ENCODE results near the gene COLEC11. TPM values are rescaled to one million over a fixed set of nuclear protein-coding genes. Genes with fewer than 3 reads are reported as not detected.

Gene COLEC11
- polyA plus RNA-seq, 1 donor = 1.5 TPM

GRCh38 chr2:3638456-3638810 is 43.5 kb downstream of the COLEC11 start:
- Histone ChIP-seq H3K36me3 (ENCODE audit: control insufficient read depth, insufficient read depth, low read length) (no peaks in the 10 kb centered on the region), H3K4me3 (ENCODE audit: low read length) (no peak overlapping the region), H3K9me3 (ENCODE audit: control insufficient read depth, low read depth, low read length) (no peaks in the 10 kb centered on the region), H3K27me3 (ENCODE audit: control insufficient read depth, insufficient read depth, low read length) (no peaks in the 10 kb centered on the region), H3K4me1 (ENCODE audit: control insufficient read depth, insufficient read depth, low read length) (no peaks in the 10 kb centered on the region), H3K27ac (ENCODE audit: low read length) (no peak overlapping the region)
- DNase-seq = no peak
- WGBS (ENCODE audit: insufficient coverage, low lambda C conversion rate) = no CpG with 5 or more reads among the region's 8 CpGs

DNA sequence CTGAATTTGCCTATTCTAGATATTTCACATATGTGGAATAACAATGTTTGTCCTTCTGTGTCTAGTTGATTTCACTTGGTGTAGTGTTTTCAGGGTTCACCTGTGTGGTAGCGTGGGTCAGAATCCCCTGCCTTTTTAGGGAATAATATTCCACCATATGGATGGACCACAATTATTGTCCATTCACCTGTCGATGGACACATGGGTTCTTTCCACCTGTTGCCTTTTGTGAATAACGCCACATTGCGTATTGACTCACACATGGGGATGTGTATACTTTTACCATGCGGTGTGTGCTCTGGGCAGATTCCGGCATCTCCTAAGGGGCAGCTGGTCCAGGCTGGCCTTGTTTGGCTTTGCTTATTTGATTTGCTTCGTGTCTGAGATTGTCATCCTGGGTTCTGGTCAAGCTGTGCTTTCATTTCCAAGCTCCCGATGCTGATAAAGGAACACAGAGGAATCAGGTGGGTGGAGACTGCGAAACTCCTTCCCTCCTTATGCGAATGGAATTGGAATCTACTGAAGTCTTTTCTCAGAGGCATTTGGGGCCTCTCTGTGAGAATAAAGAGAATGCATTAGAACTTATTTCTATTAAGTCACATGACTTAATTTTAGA is 44.2 kb downstream of the COLEC11 start:
- no peak for DNase-seq
- no peaks in the 10 kb centered on the region for H3K36me3 ChIP-seq (ENCODE audit: control insufficient read depth, insufficient read depth, low read length)
- WGBS (ENCODE audit: insufficient coverage, low lambda C conversion rate) = no CpG with 5 or more reads among the region's 10 CpGs
- no peak overlapping the region for H3K4me3 ChIP-seq (ENCODE audit: low read length)
- no peak overlapping the region for H3K27ac ChIP-seq (ENCODE audit: low read length)
- H3K4me1 ChIP-seq (ENCODE audit: control insufficient read depth, insufficient read depth, low read length) = no peaks in the 10 kb centered on the region
- no peaks in the 10 kb centered on the region for H3K27me3 ChIP-seq (ENCODE audit: control insufficient read depth, insufficient read depth, low read length)
- H3K9me3 ChIP-seq (ENCODE audit: control insufficient read depth, low read depth, low read length) = no peaks in the 10 kb centered on the region

GRCh38 chr2:3639653-3640052 is 44.7 kb downstream of the COLEC11 start:
- Histone ChIP-seq H3K27me3 (ENCODE audit: control insufficient read depth, insufficient read depth, low read length) (no peaks in the 10 kb centered on the region), H3K4me3 (ENCODE audit: low read length) (no peak overlapping the region), H3K27ac (ENCODE audit: low read length) (no peak overlapping the region), H3K4me1 (ENCODE audit: control insufficient read depth, insufficient read depth, low read length) (no peaks in the 10 kb centered on the region), H3K9me3 (ENCODE audit: control insufficient read depth, low read depth, low read length) (no peaks in the 10 kb centered on the region), H3K36me3 (ENCODE audit: control insufficient read depth, insufficient read depth, low read length) (no peaks in the 10 kb centered on the region)
- no peak for DNase-seq
- no CpG with 5 or more reads among the region's 8 CpGs for WGBS (ENCODE audit: insufficient coverage, low lambda C conversion rate)

GRCh38 chr2:3641181-3641580 is 46.3 kb downstream of the COLEC11 start:
- H3K4me1 ChIP-seq (ENCODE audit: control insufficient read depth, insufficient read depth, low read length) = no peaks in the 10 kb centered on the region
- no peak for DNase-seq
- H3K4me3 ChIP-seq (ENCODE audit: low read length) = no peak overlapping the region
- no peaks in the 10 kb centered on the region for H3K36me3 ChIP-seq (ENCODE audit: control insufficient read depth, insufficient read depth, low read length)
- H3K27ac ChIP-seq (ENCODE audit: low read length) = no peak overlapping the region
- H3K9me3 ChIP-seq (ENCODE audit: control insufficient read depth, low read depth, low read length) = no peaks in the 10 kb centered on the region
- no peaks in the 10 kb centered on the region for H3K27me3 ChIP-seq (ENCODE audit: control insufficient read depth, insufficient read depth, low read length)
- whole genome bisulfite sequencing (ENCODE audit: insufficient coverage, low lambda C conversion rate) = no CpG with 5 or more reads among the region's 13 CpGs

DNA sequence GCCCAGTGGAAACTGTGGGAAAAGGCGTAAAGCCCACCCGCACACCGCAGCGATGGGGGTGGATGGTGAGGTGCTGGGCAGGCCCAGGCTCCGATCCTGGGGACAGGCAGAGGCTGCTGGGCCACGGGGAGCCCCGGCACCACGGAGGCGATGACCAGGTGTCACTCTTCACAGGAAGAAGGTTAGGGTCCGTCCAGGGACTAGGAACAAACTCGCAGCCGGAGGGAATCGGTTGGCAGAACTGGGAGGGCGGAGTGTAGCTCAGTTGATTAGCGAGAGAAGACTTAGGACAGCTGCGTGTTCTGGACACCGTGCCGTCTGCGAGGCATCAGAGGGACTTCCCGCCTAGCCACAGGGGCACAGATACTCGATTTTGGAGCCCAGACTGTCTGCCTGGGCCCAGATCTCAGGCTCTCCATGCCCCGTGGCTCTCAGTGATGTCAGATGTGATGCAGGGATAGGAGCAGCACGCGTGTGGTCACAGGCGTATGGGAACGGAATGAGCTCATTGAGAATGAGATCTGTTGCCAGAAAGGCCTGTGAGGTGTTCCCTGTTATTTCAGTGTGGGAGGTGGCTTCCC is 47.0 kb downstream of the COLEC11 start:
- H3K27me3 ChIP-seq (ENCODE audit: control insufficient read depth, insufficient read depth, low read length) = no peaks in the 10 kb centered on the region
- 80% methylated on average over 1 of the region's 26 CpGs for whole genome bisulfite sequencing (ENCODE audit: insufficient coverage, low lambda C conversion rate)
- no peaks in the 10 kb centered on the region for H3K4me1 ChIP-seq (ENCODE audit: control insufficient read depth, insufficient read depth, low read length)
- H3K27ac ChIP-seq (ENCODE audit: low read length) = no peak overlapping the region
- no peak for DNase-seq
- no peaks in the 10 kb centered on the region for H3K36me3 ChIP-seq (ENCODE audit: control insufficient read depth, insufficient read depth, low read length)
- H3K4me3 ChIP-seq (ENCODE audit: low read length) = no peak overlapping the region
- no peaks in the 10 kb centered on the region for H3K9me3 ChIP-seq (ENCODE audit: control insufficient read depth, low read depth, low read length)

DNA sequence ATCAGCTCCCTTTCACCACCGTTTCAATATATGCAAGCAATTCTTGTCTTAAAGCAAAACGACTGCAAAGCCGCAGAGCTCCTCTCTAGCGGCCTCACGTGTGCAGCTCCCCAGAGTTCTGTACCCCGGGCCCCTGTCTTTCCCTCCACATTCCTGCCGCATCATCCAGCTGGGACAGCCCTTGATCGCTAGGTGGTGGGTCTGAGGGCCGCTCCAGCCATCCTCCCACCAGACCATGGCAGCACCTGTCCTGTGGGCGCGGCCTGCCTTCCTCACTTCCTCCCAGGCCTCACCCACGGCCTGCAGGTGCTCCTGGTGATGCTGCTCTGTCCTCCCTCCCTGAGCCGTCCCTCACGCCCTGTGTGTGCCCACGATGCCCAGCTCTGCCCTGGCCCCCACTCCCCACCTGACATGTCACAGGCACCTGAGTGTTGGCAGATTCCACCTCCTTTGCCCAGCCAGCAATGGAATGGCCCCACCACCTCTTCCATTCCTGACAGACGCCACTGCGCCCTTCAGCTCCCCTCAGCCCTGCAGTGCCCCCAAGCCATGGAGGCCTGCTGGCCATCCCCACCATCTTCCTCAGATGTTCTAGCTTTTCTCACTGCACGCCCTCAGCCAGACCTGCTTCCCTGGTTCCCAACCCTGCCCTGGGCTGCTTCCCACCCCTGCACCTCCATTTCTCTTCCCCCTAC is 47.8 kb downstream of the COLEC11 start:
- H3K4me3 ChIP-seq (ENCODE audit: low read length) = no peak overlapping the region
- no peak for DNase-seq
- no peaks in the 10 kb centered on the region for H3K36me3 ChIP-seq (ENCODE audit: control insufficient read depth, insufficient read depth, low read length)
- no CpG with 5 or more reads among the region's 18 CpGs for WGBS (ENCODE audit: insufficient coverage, low lambda C conversion rate)
- H3K9me3 ChIP-seq (ENCODE audit: control insufficient read depth, low read depth, low read length) = no peaks in the 10 kb centered on the region
- H3K27me3 ChIP-seq (ENCODE audit: control insufficient read depth, insufficient read depth, low read length) = no peaks in the 10 kb centered on the region
- H3K4me1 ChIP-seq (ENCODE audit: control insufficient read depth, insufficient read depth, low read length) = no peaks in the 10 kb centered on the region
- no peak overlapping the region for H3K27ac ChIP-seq (ENCODE audit: low read length)

DNA sequence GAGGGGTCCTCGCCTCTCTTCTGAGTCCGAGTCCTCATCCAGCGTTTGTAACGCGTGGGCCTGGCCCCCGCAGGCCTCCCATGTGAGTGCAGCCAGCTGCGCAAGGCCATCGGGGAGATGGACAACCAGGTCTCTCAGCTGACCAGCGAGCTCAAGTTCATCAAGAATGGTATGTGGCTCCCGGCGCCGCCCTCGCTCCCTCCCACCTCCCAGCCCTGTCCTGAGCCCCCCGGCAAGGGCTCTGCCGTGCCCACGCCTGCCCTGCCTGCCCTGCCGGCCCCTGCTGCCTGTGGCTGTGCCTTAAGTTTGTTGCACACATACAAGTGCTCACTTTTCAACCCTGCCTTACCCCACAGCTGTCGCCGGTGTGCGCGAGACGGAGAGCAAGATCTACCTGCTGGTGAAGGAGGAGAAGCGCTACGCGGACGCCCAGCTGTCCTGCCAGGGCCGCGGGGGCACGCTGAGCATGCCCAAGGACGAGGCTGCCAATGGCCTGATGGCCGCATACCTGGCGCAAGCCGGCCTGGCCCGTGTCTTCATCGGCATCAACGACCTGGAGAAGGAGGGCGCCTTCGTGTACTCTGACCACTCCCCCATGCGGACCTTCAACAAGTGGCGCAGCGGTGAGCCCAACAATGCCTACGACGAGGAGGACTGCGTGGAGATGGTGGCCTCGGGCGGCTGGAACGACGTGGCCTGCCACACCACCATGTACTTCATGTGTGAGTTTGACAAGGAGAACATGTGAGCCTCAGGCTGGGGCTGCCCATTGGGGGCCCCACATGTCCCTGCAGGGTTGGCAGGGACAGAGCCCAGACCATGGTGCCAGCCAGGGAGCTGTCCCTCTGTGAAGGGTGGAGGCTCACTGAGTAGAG is 48.7 kb downstream of the COLEC11 start:
- Histone ChIP-seq H3K27me3 (ENCODE audit: control insufficient read depth, insufficient read depth, low read length) (no peaks in the 10 kb centered on the region), H3K27ac (ENCODE audit: low read length) (no peak overlapping the region), H3K4me3 (ENCODE audit: low read length) (no peak overlapping the region), H3K4me1 (ENCODE audit: control insufficient read depth, insufficient read depth, low read length) (no peaks in the 10 kb centered on the region), H3K36me3 (ENCODE audit: control insufficient read depth, insufficient read depth, low read length) (no peaks in the 10 kb centered on the region), H3K9me3 (ENCODE audit: control insufficient read depth, low read depth, low read length) (no peaks in the 10 kb centered on the region)
- no CpG with 5 or more reads among the region's 48 CpGs for WGBS (ENCODE audit: insufficient coverage, low lambda C conversion rate)
- DNase-seq = no peak

DNA sequence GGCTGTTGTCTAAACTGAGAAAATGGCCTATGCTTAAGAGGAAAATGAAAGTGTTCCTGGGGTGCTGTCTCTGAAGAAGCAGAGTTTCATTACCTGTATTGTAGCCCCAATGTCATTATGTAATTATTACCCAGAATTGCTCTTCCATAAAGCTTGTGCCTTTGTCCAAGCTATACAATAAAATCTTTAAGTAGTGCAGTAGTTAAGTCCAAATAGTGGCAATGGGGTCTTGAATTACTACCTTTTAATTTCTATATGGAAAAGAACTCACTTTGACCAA is 49.3 kb downstream of the COLEC11 start:
- H3K9me3 ChIP-seq (ENCODE audit: control insufficient read depth, low read depth, low read length) = no peaks in the 10 kb centered on the region
- DNase-seq = no peak
- H3K36me3 ChIP-seq (ENCODE audit: control insufficient read depth, insufficient read depth, low read length) = no peaks in the 10 kb centered on the region
- H3K27ac ChIP-seq (ENCODE audit: low read length) = no peak overlapping the region
- H3K4me3 ChIP-seq (ENCODE audit: low read length) = no peak overlapping the region
- no peaks in the 10 kb centered on the region for H3K4me1 ChIP-seq (ENCODE audit: control insufficient read depth, insufficient read depth, low read length)
- H3K27me3 ChIP-seq (ENCODE audit: control insufficient read depth, insufficient read depth, low read length) = no peaks in the 10 kb centered on the region

DNA sequence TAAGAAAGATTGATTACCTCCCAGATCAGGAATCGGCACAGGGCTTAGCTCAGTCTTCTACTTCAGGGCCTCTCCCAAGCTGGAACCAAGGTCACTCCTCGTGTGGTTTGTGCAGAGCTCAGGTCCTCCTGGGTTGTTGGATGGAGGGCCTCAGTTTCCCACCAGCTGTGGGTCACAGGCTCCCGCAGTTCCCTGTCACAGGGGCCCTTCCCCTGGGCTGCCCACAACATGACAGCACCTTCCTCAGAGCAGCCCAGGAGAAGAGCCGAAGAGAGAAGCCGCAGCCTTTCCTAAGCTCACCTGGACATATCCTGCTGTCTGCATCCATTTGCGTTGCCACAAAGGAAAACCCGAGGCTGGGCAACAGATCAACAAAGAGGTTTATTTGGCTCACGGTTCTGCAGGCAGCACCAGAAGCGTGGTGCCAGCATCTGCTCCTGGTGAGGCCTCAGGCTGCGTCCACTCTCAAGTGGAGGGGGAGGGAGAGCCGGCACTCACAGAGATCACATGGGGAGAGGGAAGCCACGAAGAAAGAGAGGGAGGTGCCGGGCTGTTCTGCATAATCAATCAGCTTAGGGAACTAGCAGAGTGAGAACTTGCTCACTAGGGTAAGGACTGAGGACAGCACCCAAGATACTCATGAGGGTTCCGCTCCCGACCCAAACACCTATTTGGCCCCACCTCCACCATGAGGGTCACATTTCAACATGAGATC is 50.1 kb downstream of the COLEC11 start:
- no peaks in the 10 kb centered on the region for H3K27me3 ChIP-seq (ENCODE audit: control insufficient read depth, insufficient read depth, low read length)
- no CpG with 5 or more reads among the region's 15 CpGs for WGBS (ENCODE audit: insufficient coverage, low lambda C conversion rate)
- H3K36me3 ChIP-seq (ENCODE audit: control insufficient read depth, insufficient read depth, low read length) = no peaks in the 10 kb centered on the region
- no peaks in the 10 kb centered on the region for H3K9me3 ChIP-seq (ENCODE audit: control insufficient read depth, low read depth, low read length)
- H3K4me1 ChIP-seq (ENCODE audit: control insufficient read depth, insufficient read depth, low read length) = no peaks in the 10 kb centered on the region
- H3K27ac ChIP-seq (ENCODE audit: low read length) = no peak overlapping the region
- no peak for DNase-seq
- no peak overlapping the region for H3K4me3 ChIP-seq (ENCODE audit: low read length)

DNA sequence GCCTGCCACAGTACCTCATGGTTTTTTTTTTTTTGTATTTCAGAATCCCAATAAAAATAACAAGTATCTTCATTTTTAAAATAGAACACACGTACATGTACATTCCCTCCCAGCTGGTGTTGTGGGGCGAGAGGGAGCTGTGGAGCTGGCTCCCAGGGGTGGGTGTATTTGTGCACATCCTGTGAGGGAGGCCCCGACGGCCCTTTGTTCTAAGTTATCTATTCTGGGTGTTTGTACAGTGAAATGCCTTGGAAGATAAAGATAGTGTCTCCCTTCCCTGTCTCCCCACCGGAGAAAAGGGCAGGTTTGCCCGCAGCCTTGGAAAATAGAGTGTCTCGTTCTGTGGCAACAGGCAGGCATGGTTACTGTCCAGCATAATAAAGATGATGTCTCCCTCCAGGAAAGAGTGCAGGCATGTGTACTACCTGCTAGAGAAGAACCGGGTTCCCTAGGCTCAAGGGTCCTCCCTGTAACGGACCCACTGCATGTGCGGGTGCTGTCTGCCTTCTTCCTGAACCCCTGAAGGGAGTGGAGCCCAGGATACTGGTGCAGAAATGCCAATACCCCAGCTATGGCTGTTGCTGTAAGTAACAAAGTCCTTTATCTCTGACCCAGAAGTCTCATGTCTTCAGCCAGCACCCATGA is 51.0 kb downstream of the COLEC11 start:
- H3K36me3 ChIP-seq (ENCODE audit: control insufficient read depth, insufficient read depth, low read length) = no peaks in the 10 kb centered on the region
- WGBS (ENCODE audit: insufficient coverage, low lambda C conversion rate) = no CpG with 5 or more reads among the region's 10 CpGs
- no peaks in the 10 kb centered on the region for H3K9me3 ChIP-seq (ENCODE audit: control insufficient read depth, low read depth, low read length)
- H3K4me3 ChIP-seq (ENCODE audit: low read length) = no peak overlapping the region
- no peaks in the 10 kb centered on the region for H3K4me1 ChIP-seq (ENCODE audit: control insufficient read depth, insufficient read depth, low read length)
- no peak overlapping the region for H3K27ac ChIP-seq (ENCODE audit: low read length)
- H3K27me3 ChIP-seq (ENCODE audit: control insufficient read depth, insufficient read depth, low read length) = no peaks in the 10 kb centered on the region
- no peak for DNase-seq
